ENCODE results near the gene DTX1. TPM values are rescaled to one million over a fixed set of nuclear protein-coding genes. Genes with fewer than 3 reads are reported as not detected.

DTX1 gene
- total RNA-seq, 1 experiment from 2014 or later, result 0.44 TPM

GRCh38 chr12:113072136-113072535 is 15.6 kb downstream of the DTX1 start:
- no peak overlapping the region for H3K27ac ChIP-seq (ENCODE audit: low read length)
- no peak overlapping the region for H3K4me3 ChIP-seq (ENCODE audit: low read depth in 2 of 2, low read length in 2 of 2)
- no peaks in the 10 kb centered on the region for H3K9me3 ChIP-seq (ENCODE audit: control insufficient read depth, insufficient read depth, low read depth, low read length)
- no peak for ATAC-seq
- in situ Hi-C loops (cut with HindIII; ENCODE audit: low pct_unique_long_range_greater_than_20kb, low sequenced_read_pairs) (loop anchor here (25.0 kb wide), 1 partner anchor 90 kb away; no protein-coding TSS in a partner anchor), intact Hi-C loops (cut with micrococcal nuclease; ENCODE audit: unreplicated experiment) (no loop called here)
- H3K4me1 ChIP-seq (ENCODE audit: control insufficient read depth, insufficient read depth, low read length), result 0 out of 2 replicates have a peak, but pooled peaks cover 4% of the 10 kb centered on the region
- DNase-seq (ENCODE audit: low read depth, low spot score), result no peak
- no peaks in the 10 kb centered on the region for H3K36me3 ChIP-seq (ENCODE audit: control insufficient read depth, insufficient read depth, low read length)
- BruUV-seq (replicated peaks), result no TSS peak
- CTCF ChIA-PET, result no interaction called here
- POLR2A ChIA-PET, result no interaction called here
- TF ChIP-seq TCF7L2 (IDR thresholded peaks at IDR 0.05; ENCODE audit: low read depth, low read length) (no peak), CTCF (IDR thresholded peaks at IDR 0.05) (no peak), POLR2AphosphoS5 (IDR thresholded peaks at IDR 0.05; ENCODE audit: low read depth, low read length) (no peak), REST (IDR thresholded peaks at IDR 0.05; ENCODE audit: insufficient read depth in 1 of 2, low read depth in 2 of 2, low read length in 1 of 2) (no peak), SIN3A (IDR thresholded peaks at IDR 0.05; ENCODE audit: borderline replicate concordance, insufficient read depth, low read depth, low read length) (no peak)
- no peaks in the 10 kb centered on the region for H3K27me3 ChIP-seq (ENCODE audit: control insufficient read depth, insufficient read depth, low read length)

GRCh38 chr12:113073586-113073985 is 17.1 kb downstream of the DTX1 start:
- in situ Hi-C loops (cut with HindIII; ENCODE audit: low pct_unique_long_range_greater_than_20kb, low sequenced_read_pairs), result loop anchor here (25.0 kb wide), 1 partner anchor 89 kb away; no protein-coding TSS in a partner anchor
- Histone ChIP-seq H3K27me3 (ENCODE audit: control insufficient read depth, insufficient read depth, low read length) (no peaks in the 10 kb centered on the region), H3K27ac (ENCODE audit: low read length) (no peak overlapping the region), H3K4me3 (ENCODE audit: low read depth in 2 of 2, low read length in 2 of 2) (no peak overlapping the region), H3K4me1 (ENCODE audit: control insufficient read depth, insufficient read depth, low read length) (0 out of 2 replicates have a peak, but pooled peaks cover 4% of the 10 kb centered on the region), H3K9me3 (ENCODE audit: control insufficient read depth, insufficient read depth, low read depth, low read length) (no peaks in the 10 kb centered on the region), H3K36me3 (ENCODE audit: control insufficient read depth, insufficient read depth, low read length) (no peaks in the 10 kb centered on the region)
- no peak for ATAC-seq
- no peak for DNase-seq (ENCODE audit: low read depth, low spot score)
- POLR2A ChIA-PET, result no interaction called here
- CTCF ChIA-PET, result no interaction called here
- intact Hi-C loops (cut with micrococcal nuclease; ENCODE audit: unreplicated experiment), result no loop called here
- TF ChIP-seq POLR2AphosphoS5 (IDR thresholded peaks at IDR 0.05; ENCODE audit: low read depth, low read length) (no peak), TCF7L2 (IDR thresholded peaks at IDR 0.05; ENCODE audit: low read depth, low read length) (no peak), REST (IDR thresholded peaks at IDR 0.05; ENCODE audit: insufficient read depth in 1 of 2, low read depth in 2 of 2, low read length in 1 of 2) (no peak), CTCF (IDR thresholded peaks at IDR 0.05) (no peak), SIN3A (IDR thresholded peaks at IDR 0.05; ENCODE audit: borderline replicate concordance, insufficient read depth, low read depth, low read length) (no peak)
- BruUV-seq (replicated peaks), result no TSS peak
